A549 treated with CpdA at 1 μM for 4 hours (cell line): ENCODE data around the gene SYNPR. TPM values are rescaled to one million over a fixed set of nuclear protein-coding genes. Genes with fewer than 3 reads are reported as not detected.

Experiments used
- total RNA-seq: library from RNA; stranded (reverse); fragments of 200-300 nt; extraction: Qiagen RNA extraction; gene quantifications from 5 replicates; pipeline ENCODE4 v1.2.3, GENCODE V29; 2022; ENCODE audit warnings: low read depth

SYNPR gene
- total RNA-seq = not detected in 5 replicates

DNA sequence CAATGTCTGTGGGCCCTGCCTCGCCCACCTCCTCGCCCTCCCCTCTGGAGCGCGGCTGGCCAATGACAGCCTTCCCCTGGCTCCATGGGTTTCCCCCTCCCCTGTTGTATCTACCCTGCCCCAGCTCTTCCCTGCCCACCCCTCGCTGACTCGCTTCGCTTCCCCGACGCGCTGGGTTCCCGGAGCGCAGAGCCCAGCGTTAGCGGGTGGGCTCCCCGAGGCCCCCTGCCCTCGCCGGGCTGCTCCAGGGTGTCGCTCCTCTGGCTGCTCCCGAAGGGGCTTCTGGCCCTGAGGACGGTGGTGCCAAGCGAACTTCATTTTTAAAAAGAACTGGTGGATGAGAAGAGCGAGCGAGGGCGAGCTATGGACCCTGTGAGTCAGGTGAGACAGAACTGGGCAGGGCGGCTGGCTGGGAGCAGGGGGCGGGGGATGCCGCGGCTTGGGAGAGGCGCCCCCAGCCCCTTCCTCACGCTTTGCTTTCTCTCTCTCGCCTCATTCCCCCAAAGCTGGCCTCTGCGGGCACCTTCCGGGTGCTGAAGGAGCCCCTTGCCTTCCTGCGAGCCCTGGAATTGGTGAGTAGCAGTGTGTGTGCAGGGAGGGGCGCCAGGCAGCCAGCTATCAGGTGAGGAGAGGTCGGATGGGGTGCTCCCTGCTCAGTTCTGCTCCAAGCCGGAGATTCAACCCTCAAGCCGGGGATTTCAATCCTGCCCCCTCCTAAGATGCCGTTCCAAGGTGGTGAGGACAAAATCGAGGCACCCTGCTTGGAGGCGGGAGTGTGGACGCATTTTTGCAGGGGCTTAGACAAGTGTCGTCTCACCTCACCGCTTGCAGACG is at the start of gene SYNPR:
SYNPR (plus strand) TSS at position 138 of the 834 bp plus-strand sequence.

DNA sequence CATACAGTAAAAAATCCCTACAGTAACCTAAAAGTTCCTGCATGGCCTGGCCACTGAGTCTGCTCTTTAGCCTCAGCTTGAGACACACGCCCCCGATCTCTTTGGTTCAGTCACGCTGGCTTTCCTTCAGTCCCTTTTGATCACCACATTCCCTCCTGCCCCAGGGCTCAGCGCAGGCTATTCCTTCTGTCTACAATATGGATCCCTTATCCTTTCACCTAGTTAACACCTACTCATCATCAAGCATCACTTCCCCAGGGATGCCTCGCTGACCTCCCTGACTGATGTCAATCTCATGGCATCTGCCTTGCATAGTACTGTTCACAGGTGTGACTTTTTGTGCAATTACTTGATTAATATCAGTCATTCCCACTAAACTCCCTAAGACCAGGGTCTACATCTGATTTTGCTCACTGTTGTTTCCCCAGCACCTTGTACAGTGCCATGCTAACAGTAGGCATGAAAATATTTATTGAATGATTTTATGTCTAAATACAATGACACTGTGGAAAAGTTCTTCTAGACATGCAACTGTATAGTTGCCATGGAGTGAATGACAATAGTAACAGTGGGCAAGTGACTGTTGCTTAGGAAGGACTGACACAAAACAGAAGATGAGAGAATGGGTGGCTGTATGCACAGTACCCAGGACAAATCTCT is 374.1 kb downstream of the SYNPR start, which contains the start of gene SNTN:
SNTN (plus strand) TSS at position 610 of the 660 bp plus-strand sequence; CDS start at position 623, 13 bp downstream.

